Measurements from ENCODE around the gene SMARCD1.
"Not testable (repeated sequence)": the region's sequence is repeated elsewhere in the genome, so short reads cannot be mapped to it uniquely, and the experiment has no call there.

Gene SMARCD1

GRCh38 chr12:50142993-50143392 lies 57.9 kb downstream of the SMARCD1 start:
- DNase-seq (ENCODE audit: low read depth, low spot score), result no peak

DNA sequence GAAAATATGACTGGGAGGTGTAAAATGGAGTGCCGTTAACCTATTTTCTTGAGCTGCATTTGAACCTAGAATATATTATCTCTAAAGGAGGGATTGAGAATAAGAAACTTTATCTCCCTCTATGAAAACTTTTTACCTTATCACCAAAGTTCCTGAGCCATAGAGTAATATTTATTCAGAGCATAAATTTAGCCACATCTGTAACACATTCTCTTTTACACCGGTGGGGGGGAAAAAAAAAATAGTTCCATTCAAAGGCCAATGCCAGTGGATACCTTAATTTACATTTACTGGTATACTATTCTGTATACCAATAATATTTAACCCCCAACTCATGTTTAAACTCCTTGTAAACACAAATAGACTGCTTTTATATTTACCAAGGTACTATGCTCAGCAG lies 60.3 kb downstream of the SMARCD1 start:
- DNase-seq (ENCODE audit: low read depth, low spot score), result no peak

- no peak for DNase-seq (ENCODE audit: low read depth, low spot score)
Observed at GRCh38 chr12:50147281-50147680, 62.1 kb downstream of the SMARCD1 start.

GRCh38 chr12:50148011-50148410 lies 62.9 kb downstream of the SMARCD1 start:
- not testable (repeated sequence) for DNase-seq (ENCODE audit: low read depth, low spot score)

GRCh38 chr12:50149311-50149710 lies 64.2 kb downstream of the SMARCD1 start:
- DNase-seq (ENCODE audit: low read depth, low spot score), result no peak
